ENCODE measurements around the gene AGO1.

Gene AGO1

GRCh38 chr1:35882945-35883634 lies at the start of gene AGO1:
TSS of gene AGO1 (plus strand) at chr1:35883209. CDS start at chr1:35883422, 213 bp downstream.
- peak; percentile 95 to 96 for DNase-seq (ENCODE audit: low read depth in 2 of 2)

GRCh38 chr1:35833395-35833794 lies 49.6 kb upstream of the AGO1 start:
- no peak for DNase-seq (ENCODE audit: low read depth in 2 of 2)

- no peak for DNase-seq (ENCODE audit: low read depth in 2 of 2)
These were observed 48.8 kb upstream of the AGO1 start for GRCh38 chr1:35834218-35834617.

GRCh38 chr1:35835398-35835797 lies 47.6 kb upstream of the AGO1 start:
- DNase-seq (ENCODE audit: low read depth in 2 of 2): no peak

GRCh38 chr1:35836734-35837133 lies 46.3 kb upstream of the AGO1 start:
- DNase-seq (ENCODE audit: low read depth in 2 of 2): no peak

GRCh38 chr1:35838693-35839245 lies 44.2 kb upstream of the AGO1 start:
- DNase-seq (ENCODE audit: low read depth in 2 of 2): no peak

- DNase-seq (ENCODE audit: low read depth in 2 of 2): no peak
These were observed 38.2 kb upstream of the AGO1 start for GRCh38 chr1:35844826-35845225.

- DNase-seq (ENCODE audit: low read depth in 2 of 2): no peak
These were observed 37.2 kb upstream of the AGO1 start for GRCh38 chr1:35845766-35846165.

- no peak for DNase-seq (ENCODE audit: low read depth in 2 of 2)
These were observed 35.0 kb upstream of the AGO1 start for GRCh38 chr1:35847935-35848565.

GRCh38 chr1:35850051-35850450 lies 33.0 kb upstream of the AGO1 start:
- no peak for DNase-seq (ENCODE audit: low read depth in 2 of 2)

- no peak for DNase-seq (ENCODE audit: low read depth in 2 of 2)
These were observed 32.3 kb upstream of the AGO1 start for GRCh38 chr1:35850716-35851115.

GRCh38 chr1:35851132-35851869 lies 31.7 kb upstream of the AGO1 start:
- DNase-seq (ENCODE audit: low read depth in 2 of 2): no peak

- DNase-seq (ENCODE audit: low read depth in 2 of 2): no peak
These were observed 30.8 kb upstream of the AGO1 start for GRCh38 chr1:35852241-35852640.

GRCh38 chr1:35854989-35855700 lies 27.9 kb upstream of the AGO1 start:
- DNase-seq (ENCODE audit: low read depth in 2 of 2): no peak

GRCh38 chr1:35856964-35857363 lies 26.0 kb upstream of the AGO1 start:
- no peak for DNase-seq (ENCODE audit: low read depth in 2 of 2)

- DNase-seq (ENCODE audit: low read depth in 2 of 2): no peak
These were observed 25.2 kb upstream of the AGO1 start for GRCh38 chr1:35857830-35858229.

- DNase-seq (ENCODE audit: low read depth in 2 of 2): no peak
These were observed 22.3 kb upstream of the AGO1 start for GRCh38 chr1:35860696-35861095.

- no peak for DNase-seq (ENCODE audit: low read depth in 2 of 2)
These were observed 19.9 kb upstream of the AGO1 start for GRCh38 chr1:35863136-35863535.

- no peak for DNase-seq (ENCODE audit: low read depth in 2 of 2)
These were observed 19.0 kb upstream of the AGO1 start for GRCh38 chr1:35863881-35864625.

GRCh38 chr1:35864813-35865212 lies 18.2 kb upstream of the AGO1 start:
- no peak for DNase-seq (ENCODE audit: low read depth in 2 of 2)

GRCh38 chr1:35866991-35867390 lies 16.0 kb upstream of the AGO1 start:
- no peak for DNase-seq (ENCODE audit: low read depth in 2 of 2)

All from activated CD4-positive, alpha-beta T cell treated with anti-CD3 and anti-CD28 coated beads for 24 hours (primary cell).